Muscle layer of duodenum (tissue), 2 donors: ENCODE measurements around the gene PROP1.

Source experiments
- H3K27ac ChIP-seq: one replicate; pipeline ENCODE4 v1.7.0; 2013; ENCODE audit warnings: mild to moderate bottlenecking, low read length
- H3K27me3 ChIP-seq: one replicate; pipeline ENCODE4 v1.7.0; 2013; ENCODE audit warnings: low read depth, mild to moderate bottlenecking, control low read depth, low read length
- H3K36me3 ChIP-seq, 2 donors: one replicate each; pipeline ENCODE4 v1.7.0; 2013; ENCODE audit warnings: low read length in 2 of 2, control low read depth in 1 of 2, mild to moderate bottlenecking in 1 of 2; ENCODE audit not compliant: insufficient read depth in 2 of 2, control insufficient read depth in 1 of 2
- H3K4me1 ChIP-seq, 2 donors: one replicate each; pipeline ENCODE4 v1.7.0; 2013; ENCODE audit warnings: low read length in 2 of 2, mild to moderate bottlenecking in 2 of 2, control low read depth in 1 of 2, moderate library complexity in 1 of 2; ENCODE audit not compliant: insufficient read depth in 2 of 2, control insufficient read depth in 1 of 2
- H3K4me3 ChIP-seq, 2 donors: one replicate each; pipeline ENCODE4 v1.7.0; 2013; ENCODE audit warnings: low read length in 2 of 2, low read depth in 1 of 2, mild to moderate bottlenecking in 1 of 2
- H3K9me3 ChIP-seq, 2 donors: one replicate each; pipeline ENCODE4 v1.7.0; 2013; ENCODE audit warnings: low read length in 2 of 2, control low read depth in 1 of 2, mild to moderate bottlenecking in 1 of 2; ENCODE audit not compliant: control insufficient read depth in 1 of 2
- donor health status: healthy.

The PROP1 gene

GRCh38 chr5:177994561-177995190 lies 1.4 kb downstream of the PROP1 start:
- Histone ChIP-seq H3K27ac (no peak overlapping the region), H3K4me3 (no peak overlapping the region)

GRCh38 chr5:177994063-177994462 lies 2.0 kb downstream of the PROP1 start:
- Histone ChIP-seq H3K27ac (no peak overlapping the region), H3K4me1 (no peaks in the 10 kb centered on the region), H3K36me3 (no peaks in the 10 kb centered on the region), H3K27me3 (no peaks in the 10 kb centered on the region), H3K4me3 (no peak overlapping the region), H3K9me3 (no peaks in the 10 kb centered on the region)

More at GRCh38 chr5:177994561-177995190, 1.4 kb downstream of the PROP1 start:
- Histone ChIP-seq H3K36me3 (no peaks in the 10 kb centered on the region), H3K9me3 (no peaks in the 10 kb centered on the region), H3K4me1 (no peaks in the 10 kb centered on the region), H3K27me3 (no peaks in the 10 kb centered on the region)

DNA sequence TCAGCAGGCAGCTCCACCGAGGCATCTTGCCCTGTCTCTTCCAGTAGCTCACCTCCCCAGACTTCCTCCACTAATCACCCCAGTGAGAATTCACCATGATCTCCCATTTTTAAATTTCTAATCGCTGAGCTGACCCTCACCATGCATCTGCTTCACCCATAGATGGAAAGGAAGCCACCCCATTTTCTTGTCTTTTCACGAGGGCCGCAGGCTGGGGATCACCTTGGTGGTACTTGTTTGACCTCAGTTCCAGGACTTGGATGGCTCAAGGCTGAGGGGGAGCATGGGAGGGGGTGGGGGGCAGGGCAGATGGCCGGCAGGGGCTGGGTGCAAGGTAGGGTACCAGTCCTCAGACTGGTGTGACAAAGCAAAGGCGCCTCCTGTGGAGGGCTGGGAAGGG lies 3.6 kb downstream of the PROP1 start:
- no peak overlapping the region for H3K4me3 ChIP-seq
- no peaks in the 10 kb centered on the region for H3K4me1 ChIP-seq
- H3K27ac ChIP-seq, result no peak overlapping the region
- H3K36me3 ChIP-seq, result no peaks in the 10 kb centered on the region
- H3K9me3 ChIP-seq, result no peaks in the 10 kb centered on the region
- H3K27me3 ChIP-seq, result no peaks in the 10 kb centered on the region

DNA sequence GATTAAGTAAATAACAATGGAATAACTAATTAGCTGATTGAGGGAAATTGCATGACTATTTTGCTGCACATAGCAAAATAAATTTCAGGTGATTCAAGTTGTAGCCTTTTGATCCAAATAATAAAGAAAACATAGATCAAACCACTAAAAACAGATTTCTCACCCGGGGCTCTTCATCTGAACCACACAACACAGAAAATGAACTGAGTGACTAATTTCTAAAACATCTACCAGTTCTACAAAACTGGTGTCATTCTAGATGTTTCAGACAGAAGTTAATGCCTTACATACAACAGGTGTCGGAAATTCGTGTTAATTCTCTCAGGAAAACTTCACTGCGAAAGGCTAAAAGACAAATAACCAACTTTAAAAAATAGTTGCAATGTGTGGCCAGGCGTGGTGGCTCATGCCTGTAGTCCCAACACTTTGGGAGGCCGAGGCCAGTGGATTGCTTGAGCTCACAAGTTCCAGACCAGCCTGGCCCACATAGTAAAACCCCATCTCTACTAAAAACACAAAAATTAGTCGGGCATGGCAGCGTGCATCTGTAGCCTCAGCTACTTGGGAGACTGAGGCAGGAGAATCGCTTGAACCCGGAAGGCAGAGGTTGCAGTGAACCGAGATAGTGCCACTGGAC lies 6.9 kb downstream of the PROP1 start:
- peaks cover 0 to 5% of the 10 kb centered on the region in 2 donors for H3K4me1 ChIP-seq
- H3K4me3 ChIP-seq, result no peak overlapping the region
- H3K27ac ChIP-seq, result no peak overlapping the region
- no peaks in the 10 kb centered on the region for H3K9me3 ChIP-seq
- H3K27me3 ChIP-seq, result peaks cover 7% of the 10 kb centered on the region
- H3K36me3 ChIP-seq, result no peaks in the 10 kb centered on the region

GRCh38 chr5:177987326-177987725 lies 8.7 kb downstream of the PROP1 start:
- H3K27me3 ChIP-seq, result peaks cover 24% of the 10 kb centered on the region

GRCh38 chr5:177985430-177986040 lies 10.5 kb downstream of the PROP1 start:
- H3K27ac ChIP-seq, result no peak overlapping the region
- no peak overlapping the region for H3K4me3 ChIP-seq
- H3K27me3 ChIP-seq, result peaks cover 33% of the 10 kb centered on the region
- H3K36me3 ChIP-seq, result no peaks in the 10 kb centered on the region
- H3K4me1 ChIP-seq, result peaks cover 0 to 5% of the 10 kb centered on the region in 2 donors
- H3K9me3 ChIP-seq, result no peaks in the 10 kb centered on the region

More at GRCh38 chr5:177987326-177987725, 8.7 kb downstream of the PROP1 start:
- Histone ChIP-seq H3K4me3 (no peak overlapping the region), H3K9me3 (no peaks in the 10 kb centered on the region), H3K36me3 (no peaks in the 10 kb centered on the region), H3K4me1 (peaks cover 0 to 5% of the 10 kb centered on the region in 2 donors), H3K27ac (no peak overlapping the region)

GRCh38 chr5:177984584-177985206 lies 11.3 kb downstream of the PROP1 start:
- Histone ChIP-seq H3K27ac (no peak overlapping the region), H3K36me3 (no peaks in the 10 kb centered on the region), H3K4me1 (peaks cover 0 to 5% of the 10 kb centered on the region in 2 donors), H3K9me3 (no peaks in the 10 kb centered on the region), H3K4me3 (no peak overlapping the region), H3K27me3 (peaks cover 37% of the 10 kb centered on the region)

DNA sequence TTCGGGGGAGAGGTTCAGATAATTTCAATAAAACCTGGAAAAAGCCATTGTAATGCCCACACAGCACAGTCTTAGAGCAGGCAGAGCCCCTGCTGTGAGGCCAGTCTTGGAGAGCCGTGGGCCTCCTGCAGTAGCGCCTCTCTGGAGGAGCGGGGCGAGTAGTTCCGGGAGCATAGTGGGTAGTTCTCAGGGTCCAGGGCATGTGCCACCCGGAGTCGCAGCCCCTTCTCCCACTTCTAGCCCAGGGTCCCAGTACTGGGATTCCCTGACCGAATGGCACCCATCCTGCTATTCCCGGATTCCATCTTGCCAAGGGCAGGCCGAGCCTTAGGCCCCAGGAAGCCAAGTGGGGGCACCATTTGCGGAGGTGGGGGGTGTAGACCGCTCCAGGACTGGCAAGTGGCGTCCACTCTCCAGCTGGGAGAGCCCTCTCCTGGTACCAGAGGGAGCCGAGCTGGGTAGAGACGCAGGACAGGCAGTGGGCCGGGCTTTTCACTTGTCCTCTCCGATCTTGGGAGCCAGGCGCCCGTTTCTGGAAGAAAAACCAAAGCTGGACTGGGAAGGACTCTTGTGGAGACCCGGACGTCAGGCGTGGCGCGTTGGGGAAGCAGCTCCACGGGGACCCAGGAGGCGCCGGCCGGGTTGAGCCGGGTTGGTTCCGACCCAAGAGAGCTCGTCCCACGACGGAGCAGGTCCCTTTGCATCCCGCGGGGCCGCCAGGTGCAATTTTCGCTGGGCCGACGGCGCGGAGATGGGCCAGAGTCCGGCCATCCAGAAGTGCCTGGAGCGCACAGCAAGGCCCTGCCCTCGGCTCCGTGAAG lies 12.1 kb downstream of the PROP1 start:
- Histone ChIP-seq H3K4me1 (peaks cover 0 to 5% of the 10 kb centered on the region in 2 donors), H3K9me3 (no peaks in the 10 kb centered on the region), H3K27ac (no peak overlapping the region), H3K4me3 (no peak overlapping the region), H3K27me3 (peaks cover 37% of the 10 kb centered on the region), H3K36me3 (no peaks in the 10 kb centered on the region)

GRCh38 chr5:177982956-177983355 lies 13.1 kb downstream of the PROP1 start:
- peaks cover 37% of the 10 kb centered on the region for H3K27me3 ChIP-seq
- no peak overlapping the region for H3K4me3 ChIP-seq
- H3K4me1 ChIP-seq, result peaks cover 0 to 5% of the 10 kb centered on the region in 2 donors
- no peaks in the 10 kb centered on the region for H3K9me3 ChIP-seq
- no peaks in the 10 kb centered on the region for H3K36me3 ChIP-seq
- no peak overlapping the region for H3K27ac ChIP-seq

DNA sequence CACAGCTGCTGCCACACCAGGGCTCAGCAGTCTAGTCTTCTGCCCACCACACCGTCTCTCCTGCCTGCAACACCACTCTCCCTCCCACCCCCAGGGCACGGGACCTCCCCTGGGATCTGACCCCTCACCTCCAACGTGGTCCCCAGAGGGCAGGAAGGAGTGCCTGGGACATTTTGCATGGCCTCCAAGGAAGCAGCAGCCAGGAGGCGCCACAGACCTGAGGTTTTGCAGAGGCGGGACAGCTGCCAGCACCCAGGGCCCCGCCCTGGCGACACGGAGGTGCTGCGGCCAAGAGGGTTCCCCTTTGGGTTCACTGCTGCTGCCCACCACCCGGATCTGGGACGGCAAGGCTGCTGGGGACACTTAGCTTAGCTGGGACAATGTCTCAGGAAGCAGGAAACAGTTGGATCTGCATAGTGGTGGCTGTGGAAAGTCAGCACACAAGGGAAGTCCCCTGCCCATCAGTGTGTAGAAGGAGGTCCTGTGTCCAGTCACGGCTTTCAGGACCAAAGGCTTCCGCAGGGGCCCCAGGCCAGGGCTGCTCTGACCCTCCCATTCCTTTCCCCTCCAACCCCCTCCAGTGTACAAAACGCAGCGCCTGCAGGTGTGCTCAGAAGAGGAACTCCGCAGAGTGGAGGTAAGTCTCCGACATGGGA lies 13.8 kb downstream of the PROP1 start:
- Histone ChIP-seq H3K36me3 (no peaks in the 10 kb centered on the region), H3K4me3 (no peak overlapping the region), H3K27me3 (peaks cover 34% of the 10 kb centered on the region), H3K27ac (no peak overlapping the region), H3K9me3 (no peaks in the 10 kb centered on the region), H3K4me1 (peaks cover 0 to 5% of the 10 kb centered on the region in 2 donors)
